ENCODE data around the gene NAXE.
"Not testable (repeated sequence)": the region's sequence is repeated elsewhere in the genome, so short reads cannot be mapped to it uniquely, and the experiment has no call there.

Gene NAXE

GRCh38 chr1:156571261-156571852 lies 20.2 kb upstream of the NAXE start:
- DNase-seq: no peak

- DNase-seq: peak; percentile 66
These were observed 19.5 kb upstream of the NAXE start, which contains the start of gene IQGAP3 for GRCh38 chr1:156571919-156572662. Gene IQGAP3 (minus strand): TSS chr1:156572565. CDS start chr1:156572529, 36 bp downstream.

DNA sequence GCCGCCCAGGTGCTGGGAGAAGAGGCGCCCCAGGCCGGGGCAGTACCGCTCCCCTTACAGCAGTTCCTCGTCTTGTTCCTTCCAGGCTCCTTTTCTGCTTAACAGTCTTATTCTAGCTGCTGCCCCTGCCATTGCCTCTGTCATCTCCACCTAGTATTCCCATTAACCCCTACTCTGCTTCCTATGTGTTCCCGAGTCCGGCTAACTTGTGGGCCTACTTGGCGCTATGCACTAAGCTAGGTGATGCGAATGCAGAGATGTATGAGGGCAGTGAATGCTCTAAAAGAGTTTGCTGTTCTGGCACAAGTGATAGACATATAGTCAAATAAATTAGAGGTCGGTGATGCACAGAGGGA lies 18.9 kb upstream of the NAXE start:
- no peak for DNase-seq

DNA sequence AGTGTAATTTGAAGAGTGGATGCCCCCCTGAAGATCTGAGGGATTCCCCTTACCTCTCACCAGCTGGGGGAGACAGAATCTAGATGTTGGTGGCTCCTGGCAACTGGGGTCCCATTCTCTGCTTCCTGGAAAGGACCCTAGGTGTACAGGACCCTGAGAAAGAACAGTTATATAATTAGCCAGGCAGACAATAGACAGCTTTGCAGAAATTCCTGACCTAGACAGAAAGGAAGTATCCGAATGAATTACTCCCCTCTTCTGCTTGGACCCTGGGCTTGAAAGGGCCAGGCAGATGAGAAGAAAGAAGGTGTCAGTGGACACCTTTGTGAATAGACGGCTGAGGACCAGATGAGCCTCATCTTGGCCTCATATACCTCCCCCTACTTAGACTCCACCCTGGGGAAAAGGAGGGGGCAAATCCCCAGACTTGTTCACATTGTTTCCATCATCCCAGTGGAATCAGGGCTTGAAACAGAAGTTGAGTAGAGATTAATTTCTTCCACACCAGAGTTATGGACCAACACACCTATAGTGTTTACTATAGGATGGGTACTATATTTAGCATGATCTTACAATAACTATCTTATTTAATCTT lies 17.4 kb upstream of the NAXE start:
- no peak for DNase-seq

- no peak for DNase-seq
These were observed 14.0 kb upstream of the NAXE start for GRCh38 chr1:156577550-156577949.

- DNase-seq: no peak
These were observed 13.5 kb upstream of the NAXE start for GRCh38 chr1:156578055-156578454.

DNA sequence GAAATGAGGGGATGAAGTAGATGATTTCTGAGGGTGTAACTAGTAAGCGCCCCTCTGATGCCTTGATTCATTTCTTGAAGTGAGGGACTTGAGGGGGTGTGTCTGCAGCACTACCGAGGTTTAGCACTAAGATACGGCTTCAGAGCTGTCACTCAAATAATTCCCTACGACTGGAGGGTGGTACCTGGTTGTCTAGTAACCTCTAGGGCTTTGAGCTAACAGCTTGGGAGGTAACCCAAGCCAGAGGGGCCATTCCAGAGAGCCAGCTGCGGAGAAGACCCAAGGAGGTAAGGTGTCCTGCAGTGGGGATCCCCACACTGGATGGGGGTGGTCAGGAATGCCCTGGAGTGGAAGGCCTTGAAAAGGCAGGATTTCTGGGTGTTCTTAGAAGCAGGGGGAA lies 12.1 kb upstream of the NAXE start, which contains the start of gene TTC24:
TSS of gene TTC24 (plus strand) at position 252 of the 400 bp plus-strand sequence. CDS start 1,642 bp downstream, outside the sequence.
- DNase-seq: no peak

DNA sequence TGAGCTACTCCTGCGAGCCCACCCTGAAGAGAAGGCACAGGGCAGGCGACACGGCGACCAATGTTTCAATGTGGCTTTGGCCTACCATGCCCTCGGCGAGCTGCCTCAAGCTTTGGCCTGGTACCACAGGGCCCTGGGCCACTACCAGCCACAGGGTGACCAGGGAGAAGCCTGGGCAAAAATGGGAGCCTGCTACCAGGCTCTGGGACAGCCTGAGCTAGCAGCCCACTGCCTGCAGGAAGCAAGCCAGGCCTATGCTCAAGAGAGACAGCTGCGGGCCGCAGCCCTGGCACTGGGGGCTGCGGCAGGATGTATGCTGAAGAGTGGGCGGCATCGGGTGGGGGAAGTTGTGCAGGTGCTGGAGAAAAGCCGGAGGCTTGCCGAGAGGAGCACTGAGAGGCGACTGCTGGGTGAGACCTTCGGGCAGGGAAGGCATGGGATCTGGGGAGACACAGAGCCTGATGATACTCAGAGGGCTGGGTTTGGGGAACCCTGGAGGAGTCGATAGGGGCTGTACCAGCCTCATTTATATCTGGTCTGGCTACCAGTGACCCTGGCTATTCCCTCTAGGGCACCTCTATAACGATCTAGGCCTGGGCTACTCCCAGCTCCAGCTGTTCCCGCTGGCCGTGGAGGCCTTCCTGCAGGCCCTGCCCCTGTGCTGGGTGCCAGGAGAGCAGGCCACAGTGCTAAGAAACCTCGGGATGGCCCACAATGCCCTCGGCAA lies 9.8 kb upstream of the NAXE start:
- DNase-seq: no peak

DNA sequence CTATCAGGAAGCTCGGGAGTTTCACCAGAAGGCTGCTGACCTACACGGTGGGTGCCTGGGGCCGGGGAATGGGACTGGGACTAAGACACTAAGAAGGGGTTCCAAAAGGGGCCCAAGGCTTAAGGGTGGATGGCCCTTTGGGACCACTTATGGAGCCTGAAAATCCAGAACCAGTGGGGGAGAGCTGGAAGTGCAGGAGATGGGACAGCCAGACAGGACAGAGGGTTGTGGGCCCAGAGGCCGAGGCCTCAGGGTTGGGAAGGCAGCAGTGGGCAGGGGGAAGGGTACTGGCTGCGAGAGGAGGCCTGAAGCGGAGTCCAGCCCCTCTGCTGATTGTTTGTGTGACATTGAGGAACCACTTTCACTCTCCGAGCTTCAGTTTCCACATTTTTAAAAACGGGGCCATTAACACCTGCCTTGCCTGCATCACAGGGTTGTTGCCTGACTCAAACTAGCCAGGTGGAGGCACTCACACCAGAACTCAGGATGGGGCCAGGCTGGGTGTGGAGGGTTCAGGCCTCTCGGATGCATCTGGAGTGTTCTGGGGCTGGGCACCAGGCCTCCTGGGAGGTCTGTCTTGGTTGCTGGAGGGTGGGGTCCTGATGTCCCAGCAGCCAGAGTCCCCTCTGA lies 9.1 kb upstream of the NAXE start:
- no peak for DNase-seq

DNA sequence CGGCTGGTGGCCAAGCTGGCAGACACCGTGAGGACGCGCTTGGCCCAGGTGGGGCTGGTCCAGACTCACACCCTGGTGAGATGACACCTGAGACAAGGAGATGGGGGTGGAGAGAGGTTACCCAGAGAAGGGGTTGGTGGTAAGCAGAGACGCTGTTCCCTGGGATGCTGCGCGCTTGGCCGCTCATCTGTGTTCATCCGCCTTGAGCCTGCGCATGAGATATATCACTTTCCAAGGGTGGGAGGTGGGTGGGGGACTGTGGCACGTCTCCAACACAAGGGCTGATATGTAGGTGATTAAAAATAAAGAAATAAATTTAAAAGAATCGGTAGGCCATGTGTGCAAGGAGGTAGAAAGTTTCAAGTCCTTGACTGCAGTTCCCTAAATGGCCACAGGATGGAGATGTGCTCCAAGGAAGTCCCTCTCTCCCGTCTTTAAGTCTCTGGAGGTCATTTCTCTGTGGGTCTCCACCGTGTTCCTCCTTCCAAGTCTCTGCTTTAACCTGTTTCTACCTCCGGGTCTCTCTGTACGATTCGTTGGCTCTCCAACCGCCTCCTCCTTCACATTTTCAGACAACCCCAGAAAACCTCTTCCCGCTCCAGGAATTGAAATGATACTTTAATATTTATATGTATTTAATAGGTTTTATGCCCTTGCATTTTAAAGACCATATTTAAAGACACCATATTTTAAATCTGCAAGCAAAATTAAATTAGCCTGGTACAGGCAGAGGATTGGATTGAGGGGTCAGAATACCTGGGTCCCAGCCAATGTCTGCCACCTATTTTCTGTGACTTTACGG lies 7.6 kb upstream of the NAXE start:
- DNase-seq: peak; percentile 73

DNA sequence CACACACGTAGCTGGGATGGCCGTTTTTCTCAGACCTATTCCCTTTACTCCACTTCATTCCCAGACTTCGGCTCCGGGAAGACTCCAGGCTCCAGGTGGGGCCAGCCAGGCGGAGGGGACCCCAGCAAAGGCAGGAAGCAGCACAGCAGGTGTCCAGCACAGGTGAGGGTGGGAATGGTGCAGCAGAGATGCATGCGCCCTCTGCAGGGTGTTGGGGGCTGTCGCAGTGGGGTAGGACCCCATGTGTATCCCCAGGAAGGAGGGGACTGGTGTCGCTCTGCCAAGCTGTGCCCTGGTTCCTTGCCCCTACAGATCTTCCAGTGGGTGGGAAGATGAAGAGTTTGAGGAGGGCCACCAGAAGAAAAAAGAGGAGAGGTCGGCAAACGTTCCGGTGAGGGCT lies 6.8 kb upstream of the NAXE start:
- no peak for DNase-seq

GRCh38 chr1:156586323-156586722 lies 5.3 kb upstream of the NAXE start:
- DNase-seq: no peak

DNA sequence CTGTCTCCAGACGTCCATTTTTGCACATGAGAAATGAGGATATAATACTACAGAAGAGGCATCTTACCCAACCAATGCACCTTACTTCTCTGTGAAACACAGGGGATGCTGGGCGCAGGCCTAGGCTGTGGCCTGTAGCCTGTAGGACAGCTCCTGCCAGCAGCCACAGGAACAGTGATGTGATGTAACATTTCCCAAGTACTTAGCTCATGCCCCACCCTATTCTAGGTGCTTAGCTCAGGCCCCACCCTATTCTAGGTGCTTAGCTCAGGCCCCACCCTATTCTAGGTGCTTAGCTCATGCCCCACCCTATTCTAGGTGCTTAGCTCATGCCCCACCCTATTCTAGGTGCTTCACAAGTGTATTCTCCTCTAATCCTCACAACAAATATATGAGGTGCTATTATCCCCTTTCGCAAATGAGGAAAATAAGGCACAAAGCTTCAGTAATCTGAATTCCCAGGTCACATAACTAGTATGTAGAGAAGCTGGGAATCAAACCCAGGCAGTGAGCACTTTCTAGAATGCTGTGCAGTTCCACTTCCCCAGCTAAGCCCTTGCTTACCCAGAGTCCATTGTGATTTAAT lies 4.6 kb upstream of the NAXE start:
- DNase-seq: no peak

GRCh38 chr1:156587927-156588326 lies 3.6 kb upstream of the NAXE start:
- not testable (repeated sequence) for DNase-seq

GRCh38 chr1:156589546-156589945 lies 2.0 kb upstream of the NAXE start:
- no peak for DNase-seq

- no peak for DNase-seq
These were observed 1.0 kb upstream of the NAXE start for GRCh38 chr1:156590326-156591180.

DNA sequence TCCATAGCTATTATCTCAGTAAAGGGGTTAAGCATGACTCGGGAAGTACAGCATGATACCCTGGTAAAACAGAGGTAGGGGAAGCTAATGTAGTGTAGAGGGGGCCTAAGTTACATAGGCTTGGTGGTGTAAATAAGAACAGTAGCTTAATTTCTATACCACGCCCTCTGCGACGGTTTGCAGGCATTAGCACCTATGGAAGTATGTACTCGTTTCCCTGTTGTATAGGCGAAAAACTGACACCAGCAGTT lies 470 bp upstream of the NAXE start:
- no peak for DNase-seq

- DNase-seq: no peak
These were observed 758 bp downstream of the NAXE start for GRCh38 chr1:156592158-156592909.

DNA sequence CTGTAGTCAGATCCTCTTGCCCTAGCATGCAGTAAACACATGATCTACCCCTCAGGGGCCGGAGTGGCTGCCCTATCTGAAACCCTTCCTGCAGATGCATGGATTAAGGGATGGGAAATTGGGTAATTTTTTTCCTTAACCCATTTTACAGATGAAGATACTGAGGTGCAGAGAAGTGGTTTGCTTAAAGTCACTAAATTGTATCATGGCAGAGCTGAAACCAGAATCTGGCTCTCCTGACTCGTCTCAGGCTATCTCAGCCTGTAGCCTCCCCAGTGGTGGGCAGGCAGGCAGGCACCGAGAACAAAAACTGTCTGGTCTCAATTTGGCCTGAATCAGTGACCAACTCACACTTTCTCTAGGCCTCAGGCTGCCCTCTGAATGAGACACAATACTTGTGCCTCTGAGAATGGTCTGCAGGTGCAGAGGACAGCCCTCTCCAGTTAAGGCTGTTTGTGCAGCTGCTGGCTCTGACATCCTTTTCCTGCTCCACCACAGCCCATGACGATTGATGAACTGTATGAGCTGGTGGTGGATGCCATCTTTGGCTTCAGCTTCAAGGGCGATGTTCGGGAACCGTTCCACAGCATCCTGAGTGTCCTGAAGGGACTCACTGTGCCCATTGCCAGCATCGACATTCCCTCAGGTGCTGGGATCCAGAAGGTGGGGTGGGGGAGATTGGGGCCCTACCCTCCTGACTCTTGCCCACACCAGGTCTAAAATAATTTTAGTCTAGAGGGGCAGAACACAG lies 1.5 kb downstream of the NAXE start:
- DNase-seq: no peak

DNA sequence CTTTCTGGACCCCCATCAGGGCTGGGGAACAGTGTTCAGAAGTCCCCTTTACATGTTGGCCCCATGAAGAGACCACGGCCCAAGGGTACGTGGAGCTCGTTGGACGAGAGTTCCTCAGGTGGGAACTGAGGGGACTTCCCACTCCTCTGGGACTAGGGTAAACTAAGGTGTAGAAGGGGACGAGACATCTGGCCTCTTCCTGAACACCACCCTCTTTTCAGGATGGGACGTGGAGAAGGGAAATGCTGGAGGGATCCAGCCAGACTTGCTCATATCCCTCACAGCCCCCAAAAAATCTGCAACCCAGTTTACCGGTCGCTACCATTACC lies 2.0 kb downstream of the NAXE start:
- no peak for DNase-seq
